ENCODE results near the gene ZNF223.

DNA sequence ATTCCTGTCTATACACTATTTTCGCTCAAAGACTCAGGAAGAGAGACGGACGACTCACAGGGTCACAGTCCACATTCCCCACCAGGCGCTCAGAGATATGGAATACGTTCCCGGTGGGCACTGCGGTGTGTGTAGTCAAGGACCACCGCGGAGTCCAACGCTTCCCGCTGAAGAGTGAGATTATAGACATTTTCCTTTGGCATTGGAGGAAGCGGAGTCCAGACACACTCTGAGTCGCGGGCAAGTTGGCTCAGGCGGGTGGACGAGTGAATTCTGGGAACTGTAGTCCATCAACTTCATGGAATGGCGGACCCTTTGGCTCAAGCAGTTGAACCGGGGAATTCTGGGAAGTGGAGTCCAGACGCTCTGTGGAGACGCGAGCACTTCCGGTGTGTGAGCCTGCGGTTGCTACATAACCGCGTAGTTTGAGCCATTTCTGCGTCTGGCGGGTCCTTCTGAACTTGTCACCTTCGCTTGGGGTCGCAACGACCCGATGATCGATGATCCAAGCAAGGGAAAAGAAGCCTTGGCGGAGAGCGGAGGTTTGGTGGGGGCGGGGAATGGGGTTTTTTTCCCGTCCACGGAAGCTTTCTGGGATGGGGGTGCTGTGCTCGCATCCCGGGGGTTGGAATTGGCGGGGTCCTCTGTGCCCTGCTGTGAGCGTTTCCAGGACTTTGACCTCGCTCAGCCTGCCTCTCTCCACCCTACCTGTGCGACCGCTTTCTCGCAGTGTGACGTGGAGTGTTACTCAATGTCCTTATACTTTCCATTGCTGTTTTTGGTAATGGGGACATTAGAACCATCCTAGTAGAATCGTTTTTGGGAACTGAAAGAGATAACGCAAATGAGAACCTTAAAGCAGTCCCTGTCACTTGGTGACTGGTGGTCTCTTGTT, 49.0 kb upstream of the ZNF223 start, which contains the start of gene ZNF230:
- TF ChIP-seq TCF4 (CRISPR knock-in tag; IDR thresholded peaks at IDR 0.05; ENCODE audit: borderline replicate concordance) = no peak
- no peak for TF ChIP-seq ESRRG (CRISPR knock-in tag; IDR thresholded peaks at IDR 0.05)
- no peak for TF ChIP-seq ARNTL (CRISPR knock-in tag; IDR thresholded peaks at IDR 0.05; ENCODE audit: borderline replicate concordance, low read depth)
- no peak for TF ChIP-seq GLIS3 (CRISPR knock-in tag; IDR thresholded peaks at IDR 0.05)
- no peak for TF ChIP-seq PATZ1 (CRISPR knock-in tag; IDR thresholded peaks at IDR 0.05; ENCODE audit: borderline replicate concordance)
- TF ChIP-seq, protein P1, sequence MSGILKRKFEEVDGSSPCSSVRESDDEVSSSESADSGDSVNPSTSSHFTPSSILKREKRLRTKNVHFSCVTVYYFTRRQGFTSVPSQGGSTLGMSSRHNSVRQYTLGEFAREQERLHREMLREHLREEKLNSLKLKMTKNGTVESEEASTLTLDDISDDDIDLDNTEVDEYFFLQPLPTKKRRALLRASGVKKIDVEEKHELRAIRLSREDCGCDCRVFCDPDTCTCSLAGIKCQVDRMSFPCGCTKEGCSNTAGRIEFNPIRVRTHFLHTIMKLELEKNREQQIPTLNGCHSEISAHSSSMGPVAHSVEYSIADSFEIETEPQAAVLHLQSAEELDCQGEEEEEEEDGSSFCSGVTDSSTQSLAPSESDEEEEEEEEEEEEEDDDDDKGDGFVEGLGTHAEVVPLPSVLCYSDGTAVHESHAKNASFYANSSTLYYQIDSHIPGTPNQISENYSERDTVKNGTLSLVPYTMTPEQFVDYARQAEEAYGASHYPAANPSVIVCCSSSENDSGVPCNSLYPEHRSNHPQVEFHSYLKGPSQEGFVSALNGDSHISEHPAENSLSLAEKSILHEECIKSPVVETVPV (CRISPR knock-in tag; IDR thresholded peaks at IDR 0.05) = no peak
- TF ChIP-seq ZFP3 (CRISPR knock-in tag; IDR thresholded peaks at IDR 0.05) = no peak
- no peak for TF ChIP-seq OSR1 (CRISPR knock-in tag; IDR thresholded peaks at IDR 0.05)
- no peak for TF ChIP-seq RARB (CRISPR knock-in tag; IDR thresholded peaks at IDR 0.05)
- TF ChIP-seq TSHZ2 (CRISPR knock-in tag; IDR thresholded peaks at IDR 0.05) = no peak; the same call in 1 of the 2 replicates
- TF ChIP-seq SNAI2 (CRISPR knock-in tag; IDR thresholded peaks at IDR 0.05) = no peak
- TF ChIP-seq CSDC2 (CRISPR knock-in tag; IDR thresholded peaks at IDR 0.05) = no peak

All from SK-N-SH treated with all-trans-retinoic acid at 6 μM for 48 hours (cell line).